Mucosa of gallbladder (tissue), 1 donor: ENCODE measurements around the gene RIT2. TPM values are rescaled to one million over a fixed set of nuclear protein-coding genes. Genes with fewer than 3 reads are reported as not detected.

ENCODE experiments used
- DNase-seq: peaks from one replicate; pipeline ENCODE4 v3.0.0-alpha.2; 2020; ENCODE audit warnings: low spot score
- total RNA-seq: library from RNA; stranded (reverse); gene quantifications from one replicate; pipeline ENCODE4 v1.2.1, GENCODE V29; 2021
- donor health status: DM: no; HTN: no; CAD: no.

The RIT2 gene
- total RNA-seq, 1 donor from 2014 or later, result not detected

- no peak for DNase-seq
Observed at GRCh38 chr18:43081396-43081795, 34.1 kb downstream of the RIT2 start.

- DNase-seq, result no peak
Observed at GRCh38 chr18:43080671-43081070, 34.8 kb downstream of the RIT2 start.

GRCh38 chr18:43079422-43079821, 36.1 kb downstream of the RIT2 start:
- no peak for DNase-seq

GRCh38 chr18:43078478-43079092, 36.9 kb downstream of the RIT2 start:
- no peak for DNase-seq

GRCh38 chr18:43077510-43078308, 37.8 kb downstream of the RIT2 start:
- DNase-seq, result no peak

- DNase-seq, result no peak
Observed at GRCh38 chr18:43073771-43074170, 41.7 kb downstream of the RIT2 start.

- DNase-seq, result no peak
Observed at GRCh38 chr18:43068781-43069180, 46.7 kb downstream of the RIT2 start.

- no peak for DNase-seq
Observed at GRCh38 chr18:43067570-43067969, 47.9 kb downstream of the RIT2 start.

GRCh38 chr18:43061816-43062215, 53.7 kb downstream of the RIT2 start:
- no peak for DNase-seq

- no peak for DNase-seq
Observed at GRCh38 chr18:43061318-43061717, 54.2 kb downstream of the RIT2 start.

GRCh38 chr18:43060020-43060419, 55.5 kb downstream of the RIT2 start:
- DNase-seq, result no peak

- no peak for DNase-seq
Observed at GRCh38 chr18:43054815-43055519, 60.5 kb downstream of the RIT2 start.

GRCh38 chr18:43049021-43049420, 66.5 kb downstream of the RIT2 start:
- DNase-seq, result no peak

- DNase-seq, result no peak
Observed at GRCh38 chr18:43046322-43046721, 69.2 kb downstream of the RIT2 start.

- no peak for DNase-seq
Observed at GRCh38 chr18:43043626-43044025, 71.9 kb downstream of the RIT2 start.

GRCh38 chr18:43040281-43040680, 75.2 kb downstream of the RIT2 start:
- no peak for DNase-seq

- DNase-seq, result no peak
Observed at GRCh38 chr18:43034683-43035500, 80.6 kb downstream of the RIT2 start.

- DNase-seq, result no peak
Observed at GRCh38 chr18:43031169-43031568, 84.3 kb downstream of the RIT2 start.

GRCh38 chr18:43029414-43029813, 86.1 kb downstream of the RIT2 start:
- DNase-seq, result no peak

- DNase-seq, result no peak
Observed at GRCh38 chr18:43022874-43023273, 92.6 kb downstream of the RIT2 start.

- no peak for DNase-seq
Observed at GRCh38 chr18:43017622-43018021, 97.9 kb downstream of the RIT2 start.

GRCh38 chr18:43013486-43013885, 102.0 kb downstream of the RIT2 start:
- DNase-seq, result no peak
